ELR (cell line): ENCODE data around the gene TMEM252.
A peak's percentile ranks its signal among the peaks of the same experiment; 100 is the strongest.

Source experiments
- DNase-seq: peaks from one replicate; pipeline ENCODE4 v3.0.0-alpha.2; 2015; ENCODE audit warnings: low read depth

TMEM252 gene

DNA sequence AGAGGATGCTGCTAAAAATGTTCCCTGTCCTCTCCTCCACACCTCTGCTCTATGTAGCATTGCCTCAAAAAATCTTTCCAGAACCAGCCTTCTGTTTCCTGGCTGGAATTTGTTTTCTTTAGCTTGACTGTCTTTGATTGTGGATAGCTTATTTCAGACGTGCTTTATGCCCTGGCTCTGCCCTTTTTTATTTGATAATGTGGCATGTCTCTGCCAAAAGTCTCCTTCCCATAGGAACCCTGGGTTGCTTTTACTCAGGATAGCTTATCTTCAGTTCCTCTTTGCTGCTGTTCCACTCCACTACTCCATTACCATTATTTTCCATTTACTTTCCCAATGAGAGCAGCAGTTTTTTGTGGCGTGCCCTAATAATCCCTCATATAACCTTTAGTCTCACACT lies 885 bp upstream of the TMEM252 start:
- no peak for DNase-seq

DNA sequence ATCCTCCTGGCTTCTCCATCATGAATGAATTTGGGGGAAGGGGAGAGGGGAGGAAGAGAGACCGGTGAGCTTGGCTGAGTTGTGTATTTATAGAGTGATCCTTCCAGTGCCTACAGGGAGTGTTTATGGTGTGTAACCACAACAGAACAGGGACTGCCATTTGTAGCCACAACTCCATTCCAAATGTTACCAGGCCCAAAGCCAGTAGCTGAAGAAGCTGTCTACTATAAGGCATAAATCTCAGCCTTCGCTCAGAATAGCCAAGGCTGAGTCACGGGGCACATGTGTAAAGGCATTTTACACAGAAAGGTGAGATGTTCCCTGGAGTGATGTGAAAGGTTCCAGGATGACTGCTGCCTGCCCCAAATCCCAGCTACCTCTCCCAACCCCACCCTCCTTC lies 2.5 kb downstream of the TMEM252 start:
- no peak for DNase-seq

- DNase-seq: no peak
These were observed 3.1 kb downstream of the TMEM252 start for GRCh38 chr9:68537616-68537880.

GRCh38 chr9:68536876-68537615 lies 3.6 kb downstream of the TMEM252 start:
- DNase-seq: no peak

GRCh38 chr9:68533678-68534077 lies 7.0 kb downstream of the TMEM252 start:
- no peak for DNase-seq

- no peak for DNase-seq
These were observed 8.6 kb downstream of the TMEM252 start for GRCh38 chr9:68532131-68532530.

DNA sequence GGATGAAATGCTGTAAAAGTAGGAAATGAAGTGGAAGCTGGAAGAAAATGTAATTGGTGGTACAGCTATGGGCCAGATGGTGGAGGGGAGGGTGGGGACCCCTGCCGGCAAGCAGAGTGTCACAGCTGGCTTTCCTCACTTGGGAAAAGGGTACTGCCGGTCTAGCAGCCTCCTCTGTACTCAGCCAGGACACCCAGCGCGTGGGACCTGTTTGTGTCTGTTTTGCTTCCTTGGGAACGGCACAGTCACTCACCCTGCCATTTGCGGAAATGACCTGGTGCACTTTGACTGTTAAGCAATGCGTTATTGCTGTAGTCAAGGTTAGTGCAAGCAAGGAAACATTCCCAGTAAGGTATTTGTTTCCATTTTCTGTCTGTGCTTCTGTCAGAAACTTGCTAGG lies 10.1 kb downstream of the TMEM252 start:
- DNase-seq: no peak

DNA sequence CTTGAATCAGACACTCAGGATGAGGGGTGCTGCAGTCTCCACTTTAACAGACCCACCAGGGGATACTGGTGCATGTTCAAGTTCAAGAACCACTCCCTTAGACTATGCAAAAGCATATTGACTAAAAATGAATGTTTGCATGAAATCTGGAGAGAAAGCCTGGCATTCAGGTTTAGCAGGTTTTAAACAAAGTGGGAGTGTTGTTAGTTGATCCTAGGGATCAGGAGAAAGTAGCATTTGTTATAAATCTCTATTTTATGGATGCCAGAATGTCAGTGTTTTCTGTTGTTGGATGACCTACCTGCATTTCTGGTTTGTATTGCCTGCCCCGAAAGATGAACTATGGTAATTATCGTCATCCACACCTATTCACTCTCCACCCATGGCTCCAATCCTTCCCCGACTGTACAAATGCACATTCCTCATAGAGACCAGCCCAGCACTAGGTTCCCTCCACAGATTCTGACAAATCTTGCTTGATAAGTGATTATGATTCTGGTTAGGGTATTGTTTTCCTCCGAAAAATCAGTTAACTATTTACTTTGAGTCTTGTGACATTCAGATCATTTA lies 17.2 kb downstream of the TMEM252 start:
- DNase-seq: no peak

- DNase-seq: no peak
These were observed 17.7 kb downstream of the TMEM252 start for GRCh38 chr9:68522954-68523353.

DNA sequence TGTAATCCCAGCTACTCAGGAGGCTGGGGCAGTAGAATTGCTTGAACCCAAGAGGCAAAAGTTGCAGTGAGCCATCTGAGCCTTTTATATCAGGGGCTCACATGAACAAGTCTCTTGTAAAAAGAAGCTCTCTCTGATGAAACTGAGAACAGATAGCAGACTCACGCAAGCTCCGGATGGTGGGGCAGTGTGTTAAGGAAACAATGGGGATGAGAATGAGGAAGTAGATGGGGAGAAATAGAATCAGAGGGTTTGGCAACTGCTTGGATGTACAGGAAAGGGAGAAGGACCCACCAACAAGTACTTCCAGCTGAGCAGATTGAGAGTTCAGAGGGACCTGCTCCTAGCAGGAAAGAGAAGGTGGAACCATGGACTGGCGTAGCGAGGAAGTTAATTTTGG lies 18.6 kb downstream of the TMEM252 start:
- DNase-seq: no peak

DNA sequence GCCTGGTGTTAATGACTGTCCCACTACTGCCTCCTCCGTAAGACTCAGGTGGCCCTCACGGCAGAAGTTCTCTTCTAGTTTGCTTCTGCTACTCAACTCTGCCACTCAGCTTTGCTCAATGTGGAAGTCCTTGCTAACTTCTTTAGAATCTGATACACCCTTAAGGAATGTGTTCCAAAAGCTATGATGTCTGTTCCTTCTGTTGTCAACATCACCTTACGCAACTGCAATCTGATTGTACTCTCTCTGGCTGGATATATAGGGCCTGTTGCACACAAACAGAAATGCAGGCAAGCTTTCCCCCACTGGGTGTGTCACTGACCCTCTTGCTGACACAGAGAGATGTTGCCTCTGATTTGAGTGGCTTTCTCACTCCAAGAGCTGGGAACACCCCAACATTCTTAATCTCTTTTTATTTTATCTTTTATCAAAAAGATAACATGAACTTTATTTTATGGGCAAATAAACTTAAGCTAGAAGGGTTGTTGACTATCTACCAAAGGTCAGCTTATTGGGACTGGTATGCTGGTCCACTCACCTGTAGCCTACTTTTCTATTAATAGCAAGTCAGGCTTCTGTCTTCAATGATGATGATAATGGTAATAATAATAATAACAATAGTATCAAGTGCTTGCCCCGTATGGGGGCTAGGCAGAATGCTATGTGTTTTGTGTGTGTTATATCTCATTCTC lies 25.2 kb downstream of the TMEM252 start:
- DNase-seq: peak; percentile 57

DNA sequence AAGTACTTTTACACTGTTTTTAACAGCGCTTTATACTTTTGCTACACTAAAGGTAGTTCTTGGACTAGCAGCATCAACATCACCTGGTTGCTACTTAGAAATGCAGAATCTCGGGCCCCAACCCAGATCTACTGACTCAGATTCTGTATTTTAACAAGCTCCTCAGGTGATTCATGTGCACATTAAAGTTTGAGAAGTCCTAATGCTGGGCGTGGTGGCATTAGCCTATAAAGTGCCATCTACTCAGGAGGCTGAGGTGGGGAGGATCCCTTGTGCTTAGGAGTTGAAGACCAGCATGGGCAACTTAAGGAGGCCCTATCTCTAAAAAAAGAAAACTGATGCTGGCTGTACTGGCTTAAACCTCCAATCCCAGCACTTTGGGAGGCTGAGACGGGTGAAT lies 26.7 kb downstream of the TMEM252 start:
- DNase-seq: no peak

GRCh38 chr9:68513385-68513784 lies 27.3 kb downstream of the TMEM252 start:
- DNase-seq: no peak

GRCh38 chr9:68509689-68510088 lies 31.0 kb downstream of the TMEM252 start:
- no peak for DNase-seq

- no peak for DNase-seq
These were observed 32.1 kb downstream of the TMEM252 start for GRCh38 chr9:68508547-68508946.

GRCh38 chr9:68507806-68508145 lies 32.9 kb downstream of the TMEM252 start:
- DNase-seq: no peak

- peak; percentile 48 for DNase-seq
These were observed 33.4 kb downstream of the TMEM252 start for GRCh38 chr9:68507130-68507805.

GRCh38 chr9:68506551-68506950 lies 34.1 kb downstream of the TMEM252 start:
- DNase-seq: no peak

DNA sequence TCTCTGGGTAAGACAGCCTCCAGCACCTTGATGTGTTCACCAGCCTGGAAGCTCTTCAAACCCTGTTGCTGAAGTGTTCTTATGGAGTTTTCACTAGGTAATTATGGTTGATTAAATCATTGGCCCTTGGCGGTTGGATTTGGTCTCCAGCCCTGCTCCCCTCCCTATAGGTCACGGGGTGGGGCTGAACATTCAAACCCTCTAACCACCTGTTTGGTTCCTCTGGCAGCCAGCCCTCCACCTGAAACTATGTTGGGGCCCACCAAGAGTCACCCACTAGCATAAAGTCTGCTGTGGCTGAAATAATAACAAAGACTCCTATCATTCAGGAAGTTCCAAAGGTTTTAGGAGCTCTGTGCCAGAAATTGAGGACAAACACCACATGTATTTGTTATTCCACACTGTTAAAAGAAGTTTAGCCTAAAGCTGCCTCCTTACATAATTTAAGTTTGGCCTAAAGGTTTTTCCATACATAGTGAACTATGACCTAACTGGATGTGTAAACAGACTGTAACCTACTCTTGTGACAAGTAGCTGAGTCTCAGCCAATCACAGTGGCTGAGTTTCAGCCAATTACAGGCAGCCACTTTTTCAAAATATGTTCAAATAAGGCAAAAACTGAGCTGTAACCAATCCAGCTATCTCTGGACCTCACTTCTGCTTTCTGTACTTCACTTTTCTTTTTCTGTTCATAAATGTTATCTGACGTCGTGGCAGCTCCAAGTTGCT lies 34.8 kb downstream of the TMEM252 start:
- no peak for DNase-seq

DNA sequence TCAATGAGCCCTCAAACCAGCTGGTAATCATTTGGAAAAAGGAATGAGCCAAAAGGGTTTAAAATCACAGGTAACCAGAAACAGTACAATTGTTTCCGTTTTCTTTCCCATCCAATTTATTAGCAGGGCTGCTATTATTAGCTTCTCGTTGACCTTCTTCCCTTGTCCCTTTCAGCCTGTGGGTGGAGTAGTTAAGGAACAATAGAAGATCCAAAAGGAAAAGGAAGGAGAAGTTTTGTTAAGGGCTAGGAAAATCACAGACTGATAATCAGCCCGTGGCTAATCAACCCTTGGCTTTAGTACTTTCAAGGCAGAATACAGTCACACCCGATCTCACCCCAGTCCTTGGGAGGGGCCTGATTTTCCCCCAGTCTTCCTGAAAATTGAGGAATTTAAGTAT lies 38.4 kb downstream of the TMEM252 start:
- DNase-seq: no peak

- DNase-seq: peak; percentile 70
These were observed 40.0 kb downstream of the TMEM252 start for GRCh38 chr9:68500457-68501381.

GRCh38 chr9:68498816-68499215 lies 41.9 kb downstream of the TMEM252 start:
- DNase-seq: no peak
